ENCODE data around the gene NPTX1.

The NPTX1 gene

DNA sequence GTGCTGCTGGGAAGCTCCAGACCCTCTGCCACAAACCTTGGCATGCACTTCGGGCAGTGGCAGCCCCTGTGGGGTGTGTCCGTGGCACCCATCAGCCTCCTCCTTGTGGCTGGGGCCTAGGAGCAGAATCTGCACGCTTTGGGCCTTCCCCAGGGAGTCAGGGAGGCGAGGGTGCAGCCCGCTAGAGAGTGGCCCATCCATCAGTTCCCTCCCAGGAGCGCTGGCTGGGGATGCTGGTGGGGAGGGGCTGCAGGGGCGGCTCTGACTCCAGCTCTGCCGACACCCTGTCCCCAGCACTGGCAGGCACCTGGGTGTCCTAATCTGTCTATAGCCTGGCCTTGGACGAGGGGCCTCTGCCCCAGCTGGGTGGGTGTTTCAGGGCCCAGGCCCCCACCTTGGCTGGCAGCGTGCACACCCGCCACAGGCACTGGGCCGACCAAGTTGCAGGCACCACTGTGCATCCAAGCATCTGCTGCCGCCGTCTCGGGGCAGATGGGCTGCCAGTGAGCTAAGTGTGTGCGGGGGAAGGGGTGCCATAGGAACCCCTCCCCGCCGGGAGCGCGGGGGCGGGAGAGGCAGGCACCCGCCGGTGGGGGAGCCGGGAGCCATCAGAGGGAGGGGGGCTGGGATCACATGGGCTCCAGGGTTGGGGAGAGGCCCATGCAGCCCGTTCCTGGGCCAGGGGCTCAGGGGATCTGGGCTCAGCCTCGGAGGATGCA is 31.2 kb downstream of the NPTX1 start:
- H3K4me1 ChIP-seq (ENCODE audit: control insufficient read depth, insufficient read depth, low read length): no peaks in the 10 kb centered on the region
- no peaks in the 10 kb centered on the region for H3K9me3 ChIP-seq (replicated peaks; ENCODE audit: low read length)
- no peaks in the 10 kb centered on the region for H3K36me3 ChIP-seq (ENCODE audit: insufficient read depth, low read length)
- no peak overlapping the region for H3K4me2 ChIP-seq (ENCODE audit: low read length)
- H3K4me3 ChIP-seq (ENCODE audit: low read length): no peak overlapping the region
- H3K27me3 ChIP-seq (ENCODE audit: control insufficient read depth, insufficient read depth, low read length): peaks cover 23% of the 10 kb centered on the region
- H3K9ac ChIP-seq (ENCODE audit: low read depth, low read length): no peak overlapping the region

- Histone ChIP-seq H3K9me3 (replicated peaks; ENCODE audit: low read length) (no peaks in the 10 kb centered on the region), H3K4me2 (ENCODE audit: low read length) (no peak overlapping the region), H3K4me1 (ENCODE audit: control insufficient read depth, insufficient read depth, low read length) (no peaks in the 10 kb centered on the region), H3K27me3 (ENCODE audit: control insufficient read depth, insufficient read depth, low read length) (peaks cover 23% of the 10 kb centered on the region), H3K4me3 (ENCODE audit: low read length) (no peak overlapping the region), H3K9ac (ENCODE audit: low read depth, low read length) (no peak overlapping the region), H3K36me3 (ENCODE audit: insufficient read depth, low read length) (no peaks in the 10 kb centered on the region)
Observed at GRCh38 chr17:80444644-80444979, 31.8 kb downstream of the NPTX1 start.

DNA sequence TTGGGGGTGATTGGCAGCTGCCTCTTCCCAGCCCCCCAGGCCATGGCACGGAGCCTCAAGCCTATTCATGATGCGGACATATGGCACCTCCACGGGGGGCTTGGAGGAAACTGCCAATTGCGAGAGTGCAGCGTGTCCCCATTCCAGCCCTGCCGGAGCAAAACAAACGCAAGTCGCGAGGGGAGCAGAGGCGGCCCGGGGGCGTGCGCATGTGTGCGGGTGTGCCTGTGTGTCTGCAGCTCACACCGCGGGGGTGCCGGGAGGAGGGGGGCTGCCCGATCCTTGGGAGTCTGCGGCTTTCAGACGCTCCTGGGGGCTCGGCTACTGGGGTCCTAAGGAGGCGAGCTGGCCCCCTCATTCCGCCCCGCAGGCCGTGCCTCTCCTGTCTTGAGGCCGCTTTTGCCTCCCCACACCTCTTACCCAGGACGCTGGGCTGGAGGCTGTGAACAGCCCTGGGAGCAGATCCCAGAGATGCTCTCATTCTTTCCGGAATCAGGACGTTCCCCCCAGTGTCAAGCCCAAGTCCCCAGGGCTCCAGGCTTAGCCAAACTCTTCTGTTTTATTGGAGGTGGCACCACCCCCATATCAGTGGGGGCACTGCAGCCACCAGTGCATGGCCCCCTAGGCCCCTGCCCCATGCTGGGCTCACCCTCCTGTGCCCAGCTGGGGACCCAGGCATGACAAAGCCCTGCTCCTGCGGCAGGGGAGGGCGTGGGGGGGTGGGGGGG is 32.3 kb downstream of the NPTX1 start:
- Histone ChIP-seq H3K4me3 (ENCODE audit: low read length) (no peak overlapping the region), H3K9me3 (replicated peaks; ENCODE audit: low read length) (no peaks in the 10 kb centered on the region), H3K9ac (ENCODE audit: low read depth, low read length) (no peak overlapping the region), H3K27me3 (ENCODE audit: control insufficient read depth, insufficient read depth, low read length) (peaks cover 23% of the 10 kb centered on the region), H3K4me2 (ENCODE audit: low read length) (no peak overlapping the region), H3K4me1 (ENCODE audit: control insufficient read depth, insufficient read depth, low read length) (no peaks in the 10 kb centered on the region), H3K36me3 (ENCODE audit: insufficient read depth, low read length) (no peaks in the 10 kb centered on the region)

DNA sequence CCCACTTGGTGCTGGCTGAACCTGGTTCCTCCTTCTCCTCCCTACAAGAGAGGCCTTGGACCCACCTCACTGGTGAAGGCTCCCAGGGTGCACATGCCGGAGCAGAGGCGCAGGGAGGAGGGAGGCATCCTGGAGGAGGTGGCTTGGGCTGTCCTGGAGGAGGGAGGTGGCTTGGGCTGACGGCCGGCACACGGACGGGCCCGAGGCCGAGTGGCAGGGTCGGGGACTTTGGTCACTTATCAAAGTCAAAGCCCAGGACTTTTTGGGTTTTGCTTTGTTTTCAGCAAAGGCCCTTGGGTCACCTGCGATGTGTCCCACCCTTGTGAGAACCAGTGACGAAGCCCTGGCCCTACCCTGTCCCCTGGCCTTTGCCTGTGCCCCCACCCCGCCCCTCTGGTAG is 32.9 kb downstream of the NPTX1 start:
- no peaks in the 10 kb centered on the region for H3K36me3 ChIP-seq (ENCODE audit: insufficient read depth, low read length)
- H3K27me3 ChIP-seq (ENCODE audit: control insufficient read depth, insufficient read depth, low read length): peaks cover 23% of the 10 kb centered on the region
- H3K4me1 ChIP-seq (ENCODE audit: control insufficient read depth, insufficient read depth, low read length): no peaks in the 10 kb centered on the region
- H3K9ac ChIP-seq (ENCODE audit: low read depth, low read length): no peak overlapping the region
- no peak overlapping the region for H3K4me2 ChIP-seq (ENCODE audit: low read length)
- no peak overlapping the region for H3K4me3 ChIP-seq (ENCODE audit: low read length)
- no peaks in the 10 kb centered on the region for H3K9me3 ChIP-seq (replicated peaks; ENCODE audit: low read length)

GRCh38 chr17:80442764-80443163 is 33.6 kb downstream of the NPTX1 start:
- no peak overlapping the region for H3K4me2 ChIP-seq (ENCODE audit: low read length)
- no peak overlapping the region for H3K9ac ChIP-seq (ENCODE audit: low read depth, low read length)
- no peak overlapping the region for H3K4me3 ChIP-seq (ENCODE audit: low read length)
- peaks cover 20% of the 10 kb centered on the region for H3K27me3 ChIP-seq (ENCODE audit: control insufficient read depth, insufficient read depth, low read length)
- H3K9me3 ChIP-seq (replicated peaks; ENCODE audit: low read length): no peaks in the 10 kb centered on the region
- no peaks in the 10 kb centered on the region for H3K36me3 ChIP-seq (ENCODE audit: insufficient read depth, low read length)
- H3K4me1 ChIP-seq (ENCODE audit: control insufficient read depth, insufficient read depth, low read length): no peaks in the 10 kb centered on the region

GRCh38 chr17:80442323-80442659 is 34.1 kb downstream of the NPTX1 start:
- no peaks in the 10 kb centered on the region for H3K4me1 ChIP-seq (ENCODE audit: control insufficient read depth, insufficient read depth, low read length)
- no peak overlapping the region for H3K9ac ChIP-seq (ENCODE audit: low read depth, low read length)
- no peak overlapping the region for H3K4me3 ChIP-seq (ENCODE audit: low read length)
- no peaks in the 10 kb centered on the region for H3K36me3 ChIP-seq (ENCODE audit: insufficient read depth, low read length)
- no peak overlapping the region for H3K4me2 ChIP-seq (ENCODE audit: low read length)
- no peaks in the 10 kb centered on the region for H3K9me3 ChIP-seq (replicated peaks; ENCODE audit: low read length)
- peaks cover 19% of the 10 kb centered on the region for H3K27me3 ChIP-seq (ENCODE audit: control insufficient read depth, insufficient read depth, low read length)

GRCh38 chr17:80441598-80442322 is 34.6 kb downstream of the NPTX1 start:
- no peak overlapping the region for H3K9ac ChIP-seq (ENCODE audit: low read depth, low read length)
- no peak overlapping the region for H3K4me3 ChIP-seq (ENCODE audit: low read length)

GRCh38 chr17:80441133-80441578 is 35.3 kb downstream of the NPTX1 start:
- Histone ChIP-seq H3K36me3 (ENCODE audit: insufficient read depth, low read length) (no peaks in the 10 kb centered on the region), H3K4me3 (ENCODE audit: low read length) (no peak overlapping the region), H3K4me1 (ENCODE audit: control insufficient read depth, insufficient read depth, low read length) (no peaks in the 10 kb centered on the region), H3K4me2 (ENCODE audit: low read length) (no peak overlapping the region), H3K9ac (ENCODE audit: low read depth, low read length) (no peak overlapping the region), H3K27me3 (ENCODE audit: control insufficient read depth, insufficient read depth, low read length) (peaks cover 15% of the 10 kb centered on the region), H3K9me3 (replicated peaks; ENCODE audit: low read length) (no peaks in the 10 kb centered on the region)

More at GRCh38 chr17:80441598-80442322, 34.6 kb downstream of the NPTX1 start:
- Histone ChIP-seq H3K36me3 (ENCODE audit: insufficient read depth, low read length) (no peaks in the 10 kb centered on the region), H3K4me2 (ENCODE audit: low read length) (no peak overlapping the region), H3K9me3 (replicated peaks; ENCODE audit: low read length) (no peaks in the 10 kb centered on the region), H3K4me1 (ENCODE audit: control insufficient read depth, insufficient read depth, low read length) (no peaks in the 10 kb centered on the region), H3K27me3 (ENCODE audit: control insufficient read depth, insufficient read depth, low read length) (peaks cover 19% of the 10 kb centered on the region)

- Histone ChIP-seq H3K9ac (ENCODE audit: low read depth, low read length) (no peak overlapping the region), H3K27me3 (ENCODE audit: control insufficient read depth, insufficient read depth, low read length) (no peaks in the 10 kb centered on the region)
Observed at GRCh38 chr17:80439499-80439898, 36.9 kb downstream of the NPTX1 start.

DNA sequence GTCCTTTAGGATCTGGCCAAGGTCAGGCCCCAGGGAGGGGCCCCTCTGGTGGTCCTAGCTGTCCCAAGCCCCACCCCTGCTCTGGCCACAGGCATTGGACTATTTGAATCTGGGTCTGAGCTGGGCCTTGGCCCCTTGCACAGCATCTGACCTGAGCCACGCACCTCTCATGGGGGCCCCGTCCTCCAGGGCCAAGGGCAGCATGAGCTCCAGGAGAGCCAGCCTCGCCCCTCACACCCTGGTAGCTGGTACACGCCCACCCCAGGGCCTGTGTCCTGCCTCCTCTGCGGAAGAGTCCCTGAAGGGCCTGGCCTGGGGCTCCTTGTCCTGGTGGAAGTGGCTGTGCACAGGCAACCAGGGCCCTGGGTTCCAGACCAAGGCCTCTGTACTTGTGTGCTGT is 37.6 kb downstream of the NPTX1 start:
- H3K4me3 ChIP-seq (ENCODE audit: low read length): no peak overlapping the region
- H3K27me3 ChIP-seq (ENCODE audit: control insufficient read depth, insufficient read depth, low read length): peaks cover 3% of the 10 kb centered on the region
- H3K9ac ChIP-seq (ENCODE audit: low read depth, low read length): no peak overlapping the region
- H3K9me3 ChIP-seq (replicated peaks; ENCODE audit: low read length): no peaks in the 10 kb centered on the region
- no peaks in the 10 kb centered on the region for H3K4me1 ChIP-seq (ENCODE audit: control insufficient read depth, insufficient read depth, low read length)
- H3K4me2 ChIP-seq (ENCODE audit: low read length): no peak overlapping the region
- H3K36me3 ChIP-seq (ENCODE audit: insufficient read depth, low read length): no peaks in the 10 kb centered on the region

More at GRCh38 chr17:80439499-80439898, 36.9 kb downstream of the NPTX1 start:
- H3K9me3 ChIP-seq (replicated peaks; ENCODE audit: low read length): no peaks in the 10 kb centered on the region
- no peak overlapping the region for H3K4me2 ChIP-seq (ENCODE audit: low read length)
- H3K4me1 ChIP-seq (ENCODE audit: control insufficient read depth, insufficient read depth, low read length): no peaks in the 10 kb centered on the region
- H3K36me3 ChIP-seq (ENCODE audit: insufficient read depth, low read length): no peaks in the 10 kb centered on the region
- no peak overlapping the region for H3K4me3 ChIP-seq (ENCODE audit: low read length)

GRCh38 chr17:80437532-80437931 is 38.9 kb downstream of the NPTX1 start:
- no peak overlapping the region for H3K4me2 ChIP-seq (ENCODE audit: low read length)
- peaks cover 3% of the 10 kb centered on the region for H3K27me3 ChIP-seq (ENCODE audit: control insufficient read depth, insufficient read depth, low read length)
- no peaks in the 10 kb centered on the region for H3K4me1 ChIP-seq (ENCODE audit: control insufficient read depth, insufficient read depth, low read length)
- H3K9ac ChIP-seq (ENCODE audit: low read depth, low read length): no peak overlapping the region
- no peaks in the 10 kb centered on the region for H3K9me3 ChIP-seq (replicated peaks; ENCODE audit: low read length)
- H3K36me3 ChIP-seq (ENCODE audit: insufficient read depth, low read length): no peaks in the 10 kb centered on the region
- H3K4me3 ChIP-seq (ENCODE audit: low read length): no peak overlapping the region
